Testis (tissue), 3 donors: ENCODE measurements around the gene SETD7. TPM values are rescaled to one million over a fixed set of nuclear protein-coding genes. Genes with fewer than 3 reads are reported as not detected.

Experiments
- DNase-seq: peaks from one replicate; pipeline ENCODE4 v3.0.0-alpha.2; 2019
- H3K27ac ChIP-seq, 2 donors: fragments of 200-600 bp; sonication (generic); one replicate each; pipeline ENCODE4 v1.5.1; 2019
- H3K27me3 ChIP-seq: fragments of 200-600 bp; sonication (generic); one replicate; pipeline ENCODE4 v1.5.1; 2019
- H3K36me3 ChIP-seq: fragments of 200-600 bp; sonication (generic); one replicate; pipeline ENCODE4 v1.5.1; 2017; ENCODE audit warnings: low read depth; ENCODE audit errors: missing control alignments
- H3K4me1 ChIP-seq: fragments of 200-600 bp; sonication (generic); one replicate; pipeline ENCODE4 v1.5.1; 2019
- H3K4me3 ChIP-seq, 2 donors: fragments of 200-600 bp; sonication (generic); one replicate each; pipeline ENCODE4 v1.5.1; 2017 to 2019
- H3K9me3 ChIP-seq: fragments of 200-600 bp; sonication (generic); one replicate; pipeline ENCODE4 v1.5.1; 2017
- POLR2A ChIP-seq: fragments of 450-650 bp; IDR thresholded peaks from one replicate; pipeline ENCODE4 v1.6.1; 2017; ENCODE audit warnings: antibody characterized with exemption, mild to moderate bottlenecking, moderate library complexity
- WGBS, 2 donors: methylation state at CpG; one replicate each; pipeline ENCODE4 v1.1.5; 2018; 5-methylcytosine and 5-hydroxymethylcytosine counted together
- intact Hi-C: fragments of 100-400 bp; cut with DNase I; formaldehyde crosslinking; loops from one replicate; pipeline ENCODE4 v1.15.1; 2023; ENCODE audit warnings: low total_unique reads
- polyA plus RNA-seq: library from polyadenylated mRNA; stranded (reverse); fragments of 350-450 nt; fragmentation: Illumina TruSeq; extraction: RNeasy Lipid Tissue Mini Kit (QIAGEN cat#74804); gene quantifications from one replicate; pipeline ENCODE4 v1.2.3, GENCODE V29; 2014; ENCODE audit warnings: low read depth, low replicate concordance; ENCODE audit not compliant: insufficient read depth
- total RNA-seq, 2 donors: library from RNA; depleted of rRNA; stranded (reverse); fragments of >200 nt; gene quantifications; one replicate each; pipeline ENCODE4 v1.2.3, GENCODE V29; 2016
- TF ChIP-seq, protein P1 (sequence below), 3 experiments: fragments of 450-650 bp in 2 of 3; fragments of 200-600 bp in 1 of 3; sonication (generic) in 1 of 3; IDR thresholded peaks; one replicate each; pipeline ENCODE4 v1.5.1; 2016 to 2019; ENCODE audit warnings: antibody characterized with exemption in 3 of 3, mild to moderate bottlenecking in 2 of 3, moderate library complexity in 1 of 3

SETD7 gene
- total and polyA plus RNA-seq, 3 donors from 2014 or later = 39.1 to 66.5 (median 65.7) TPM

DNA sequence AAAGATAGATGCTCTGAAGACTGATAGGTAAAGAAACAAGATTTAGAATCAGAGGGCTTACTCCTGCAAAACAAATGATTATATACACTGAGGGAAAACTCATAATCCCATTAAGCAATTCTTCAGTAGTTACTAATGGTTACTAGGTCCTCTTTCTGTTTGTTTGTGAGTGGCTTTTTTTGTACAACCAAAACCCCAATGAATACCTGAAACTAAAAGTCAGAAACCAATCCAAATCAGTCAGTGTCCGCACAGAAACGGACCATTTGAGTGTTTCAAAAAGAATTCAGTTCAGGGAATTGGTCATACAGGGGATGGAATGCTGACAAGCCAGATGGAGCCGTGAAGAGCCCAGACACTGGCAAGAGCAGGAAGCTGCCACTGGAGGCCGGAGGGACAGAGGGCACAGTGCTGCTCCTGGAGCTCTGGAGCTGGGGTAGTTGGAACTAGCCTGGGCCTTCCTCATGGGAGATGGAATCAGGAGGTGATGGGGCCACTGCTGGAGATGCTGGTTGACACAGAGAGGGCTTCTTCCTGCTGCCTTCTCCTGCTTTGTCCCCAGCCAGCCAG, 31.9 kb downstream of the SETD7 start:
- H3K4me1 ChIP-seq = no peaks in the 10 kb centered on the region
- H3K27ac ChIP-seq = no peak overlapping the region
- no peak overlapping the region for H3K4me3 ChIP-seq
- intact Hi-C loops = no loop called here
- no peaks in the 10 kb centered on the region for H3K9me3 ChIP-seq
- TF ChIP-seq POLR2A = no peak
- TF ChIP-seq, protein P1, sequence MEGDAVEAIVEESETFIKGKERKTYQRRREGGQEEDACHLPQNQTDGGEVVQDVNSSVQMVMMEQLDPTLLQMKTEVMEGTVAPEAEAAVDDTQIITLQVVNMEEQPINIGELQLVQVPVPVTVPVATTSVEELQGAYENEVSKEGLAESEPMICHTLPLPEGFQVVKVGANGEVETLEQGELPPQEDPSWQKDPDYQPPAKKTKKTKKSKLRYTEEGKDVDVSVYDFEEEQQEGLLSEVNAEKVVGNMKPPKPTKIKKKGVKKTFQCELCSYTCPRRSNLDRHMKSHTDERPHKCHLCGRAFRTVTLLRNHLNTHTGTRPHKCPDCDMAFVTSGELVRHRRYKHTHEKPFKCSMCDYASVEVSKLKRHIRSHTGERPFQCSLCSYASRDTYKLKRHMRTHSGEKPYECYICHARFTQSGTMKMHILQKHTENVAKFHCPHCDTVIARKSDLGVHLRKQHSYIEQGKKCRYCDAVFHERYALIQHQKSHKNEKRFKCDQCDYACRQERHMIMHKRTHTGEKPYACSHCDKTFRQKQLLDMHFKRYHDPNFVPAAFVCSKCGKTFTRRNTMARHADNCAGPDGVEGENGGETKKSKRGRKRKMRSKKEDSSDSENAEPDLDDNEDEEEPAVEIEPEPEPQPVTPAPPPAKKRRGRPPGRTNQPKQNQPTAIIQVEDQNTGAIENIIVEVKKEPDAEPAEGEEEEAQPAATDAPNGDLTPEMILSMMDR (IDR thresholded peaks at IDR 0.05) = no peak
- no peak for DNase-seq
- H3K27me3 ChIP-seq = no peaks in the 10 kb centered on the region
- no peaks in the 10 kb centered on the region for H3K36me3 ChIP-seq
- 77 to 86% methylated on average over 4 of the region's 4 CpGs for WGBS, 2 donors

DNA sequence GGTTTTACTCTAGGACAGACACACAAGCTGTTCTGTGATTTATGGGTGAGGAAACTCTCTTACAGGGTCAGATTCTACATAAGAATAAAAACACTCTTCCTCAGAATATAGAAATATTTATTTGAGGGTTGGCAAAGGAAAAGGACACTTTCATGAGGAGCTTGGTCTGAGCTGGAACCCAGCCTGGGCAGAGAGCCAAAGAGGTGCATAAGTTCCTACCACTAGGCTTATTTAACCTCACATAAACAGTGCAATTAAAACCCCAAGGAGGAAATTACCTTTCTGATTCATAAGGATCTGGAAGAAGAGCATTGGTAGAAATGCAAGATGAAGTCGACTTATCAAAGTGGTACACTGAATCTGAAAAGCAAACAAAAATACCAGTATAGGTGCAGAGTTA, 32.9 kb downstream of the SETD7 start:
- 94 to 97% methylated on average over 1 of the region's 1 CpG for WGBS, 2 donors

DNA sequence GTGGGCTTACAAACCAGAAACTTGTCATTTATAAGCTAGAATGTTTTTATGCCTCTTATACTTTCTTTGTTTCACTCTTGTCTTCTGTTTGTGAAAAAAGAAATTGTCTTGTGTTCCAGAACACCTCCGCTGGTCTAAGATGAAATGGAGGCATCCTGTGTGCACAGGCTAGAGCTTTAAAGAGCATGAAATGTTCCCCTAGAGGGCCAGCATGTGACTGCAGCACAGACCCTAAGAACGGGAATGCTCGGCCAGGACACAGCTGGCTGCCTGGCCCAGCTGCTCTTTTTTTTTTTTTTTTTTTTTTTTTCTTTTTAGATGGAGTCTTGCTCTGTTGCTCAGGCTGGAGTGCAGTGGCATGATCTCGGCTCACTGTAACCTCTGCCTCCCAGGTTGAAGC, 33.6 kb downstream of the SETD7 start:
- 50 to 66% methylated on average over 3 to 4 of the region's 4 CpGs for WGBS, 2 donors
- H3K27ac ChIP-seq = no peak overlapping the region
- TF ChIP-seq, protein P1 (IDR thresholded peaks at IDR 0.05) = no peak
- TF ChIP-seq POLR2A = no peak
- no peaks in the 10 kb centered on the region for H3K9me3 ChIP-seq
- H3K4me3 ChIP-seq = no peak overlapping the region
- H3K4me1 ChIP-seq = no peaks in the 10 kb centered on the region
- intact Hi-C loops = no loop called here
- H3K36me3 ChIP-seq = no peaks in the 10 kb centered on the region
- DNase-seq = no peak
- no peaks in the 10 kb centered on the region for H3K27me3 ChIP-seq

More for the DNA sequence above, 32.9 kb downstream of the SETD7 start:
- Histone ChIP-seq H3K4me1 (no peaks in the 10 kb centered on the region), H3K36me3 (no peaks in the 10 kb centered on the region), H3K9me3 (no peaks in the 10 kb centered on the region), H3K27ac (no peak overlapping the region), H3K4me3 (no peak overlapping the region), H3K27me3 (no peaks in the 10 kb centered on the region)
- no peak for DNase-seq
- TF ChIP-seq, protein P1 (IDR thresholded peaks at IDR 0.05) = no peak
- TF ChIP-seq POLR2A = no peak
- intact Hi-C loops = no loop called here

DNA sequence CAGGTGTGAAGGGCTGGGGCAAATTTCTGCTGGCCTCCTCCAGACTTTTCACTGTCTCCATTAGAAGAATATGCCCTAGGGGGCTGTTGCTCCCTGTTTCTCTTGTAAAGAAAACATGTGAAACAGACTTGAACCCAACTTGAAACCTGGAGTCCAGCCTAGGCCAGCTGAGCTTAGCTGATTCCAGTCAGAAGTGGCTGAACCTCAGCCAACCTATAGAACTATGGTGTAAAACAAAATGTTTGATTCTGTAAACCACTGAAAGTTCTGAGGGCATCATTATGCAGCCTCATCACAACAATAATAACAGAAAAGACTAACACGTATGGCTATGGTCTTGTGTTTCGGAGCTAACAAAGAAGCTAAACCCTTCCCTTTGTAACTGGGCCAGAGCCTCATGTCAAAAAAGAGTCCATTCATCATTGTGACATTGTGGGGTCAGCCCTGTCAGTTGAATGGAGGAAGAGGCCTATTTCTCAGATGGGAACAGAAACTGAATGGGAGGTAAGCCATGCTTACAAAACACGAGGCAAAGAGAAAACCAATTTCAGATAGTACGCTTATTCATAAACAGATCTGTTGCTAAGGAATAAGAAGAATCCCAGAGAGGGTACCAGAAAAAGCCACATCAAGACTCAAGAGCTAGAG, 34.1 kb downstream of the SETD7 start:
- H3K36me3 ChIP-seq = no peaks in the 10 kb centered on the region

More for the DNA sequence above, 34.1 kb downstream of the SETD7 start:
- Histone ChIP-seq H3K4me3 (no peak overlapping the region), H3K27ac (no peak overlapping the region), H3K4me1 (no peaks in the 10 kb centered on the region), H3K27me3 (no peaks in the 10 kb centered on the region), H3K9me3 (no peaks in the 10 kb centered on the region)
- intact Hi-C loops = no loop called here
- WGBS, 2 donors = 80 to 87% methylated on average over 4 of the region's 4 CpGs
- DNase-seq = no peak
- TF ChIP-seq, protein P1 (IDR thresholded peaks at IDR 0.05) = no peak
- TF ChIP-seq POLR2A = no peak
